Dendritic cell treated with granulocyte-macrophage colony-stimulating factor and Interleukin-4, amounts not matched to agents 40 ng/mL and 50 ng/mL, for 4 days (primary cell): ENCODE data around the gene CHMP1A.
"Not testable (repeated sequence)": the region's sequence is repeated elsewhere in the genome, so short reads cannot be mapped to it uniquely, and the experiment has no call there.

Experiments
- H3K27ac Mint-ChIP-seq: one replicate; pipeline ENCODE4 v1.8.0; 2022; ENCODE audit warnings: mild to moderate bottlenecking, mixed read lengths
- H3K27me3 Mint-ChIP-seq: one replicate; pipeline ENCODE4 v1.8.0; 2022; ENCODE audit warnings: mild to moderate bottlenecking, mixed read lengths
- H3K36me3 Mint-ChIP-seq: one replicate; pipeline ENCODE4 v1.8.0; 2022; ENCODE audit warnings: low read depth, mixed read lengths
- H3K4me1 Mint-ChIP-seq: one replicate; pipeline ENCODE4 v1.8.0; 2022; ENCODE audit warnings: low read depth, mixed read lengths
- H3K4me3 Mint-ChIP-seq: one replicate; pipeline ENCODE4 v1.8.0; 2022; ENCODE audit warnings: mild to moderate bottlenecking, moderate library complexity, mixed read lengths
- H3K9me3 Mint-ChIP-seq: one replicate; pipeline ENCODE4 v1.8.0; 2022; ENCODE audit warnings: mixed read lengths
- intact Hi-C: fragments of 100-400 bp; cut with micrococcal nuclease; formaldehyde crosslinking; loops from one replicate; pipeline ENCODE4 v1.15.0; 2022

CHMP1A gene

GRCh38 chr16:89687092-89687940 lies 29.8 kb upstream of the CHMP1A start:
- Mint-ChIP-seq H3K4me3 (peak overlapping the region; percentile 94), H3K4me1 (peaks cover 19% of the 10 kb centered on the region), H3K9me3 (peaks cover 17% of the 10 kb centered on the region), H3K27me3 (no peaks in the 10 kb centered on the region), H3K27ac (peak overlapping the region; percentile 86), H3K36me3 (peaks cover 42% of the 10 kb centered on the region)
- intact Hi-C loops: no loop called here

GRCh38 chr16:89686520-89687091 lies 29.1 kb upstream of the CHMP1A start, which contains the start of gene CDK10:
Gene CDK10, plus strand, starts transcription at chr16:89686689. Its CDS starts 22 bp downstream, at chr16:89686711.
- intact Hi-C loops: no loop called here
- Mint-ChIP-seq H3K4me3 (peak within 1 kb of the TSS; percentile 94), H3K36me3 (peaks cover 35% of the 10 kb centered on the region), H3K27ac (peak within 1 kb of the TSS; percentile 86), H3K27me3 (no peaks in the 10 kb centered on the region), H3K9me3 (peaks cover 17% of the 10 kb centered on the region), H3K4me1 (peaks cover 19% of the 10 kb centered on the region)

- intact Hi-C loops: no loop called here
- peaks cover 28% of the 10 kb centered on the region for H3K36me3 Mint-ChIP-seq
- peaks cover 19% of the 10 kb centered on the region for H3K4me1 Mint-ChIP-seq
- H3K4me3 Mint-ChIP-seq: peak overlapping the region; percentile 32
- H3K27me3 Mint-ChIP-seq: no peaks in the 10 kb centered on the region
- H3K27ac Mint-ChIP-seq: peak overlapping the region; percentile 86
- peaks cover 17% of the 10 kb centered on the region for H3K9me3 Mint-ChIP-seq
These were observed 28.4 kb upstream of the CHMP1A start for GRCh38 chr16:89685916-89686315.

GRCh38 chr16:89678258-89678657 lies 20.8 kb upstream of the CHMP1A start:
- H3K27ac Mint-ChIP-seq: no peak overlapping the region
- H3K36me3 Mint-ChIP-seq: no peaks in the 10 kb centered on the region
- H3K9me3 Mint-ChIP-seq: no peaks in the 10 kb centered on the region
- intact Hi-C loops: no loop called here
- H3K27me3 Mint-ChIP-seq: no peaks in the 10 kb centered on the region
- no peaks in the 10 kb centered on the region for H3K4me1 Mint-ChIP-seq
- no peak overlapping the region for H3K4me3 Mint-ChIP-seq

GRCh38 chr16:89672177-89672941 lies 14.9 kb upstream of the CHMP1A start:
- peaks cover 6% of the 10 kb centered on the region for H3K4me1 Mint-ChIP-seq
- H3K27me3 Mint-ChIP-seq: peaks cover 6% of the 10 kb centered on the region
- H3K27ac Mint-ChIP-seq: no peak overlapping the region
- intact Hi-C loops: no loop called here
- peaks cover 14% of the 10 kb centered on the region for H3K36me3 Mint-ChIP-seq
- H3K9me3 Mint-ChIP-seq: no peaks in the 10 kb centered on the region
- H3K4me3 Mint-ChIP-seq: no peak overlapping the region

- H3K27me3 Mint-ChIP-seq, H3K27ac Mint-ChIP-seq, H3K4me3 Mint-ChIP-seq, H3K4me1 Mint-ChIP-seq, H3K9me3 Mint-ChIP-seq, intact Hi-C loops: not testable (repeated sequence)
- peaks cover 14% of the 10 kb centered on the region for H3K36me3 Mint-ChIP-seq
These were observed 14.1 kb upstream of the CHMP1A start for GRCh38 chr16:89671565-89671964.

- intact Hi-C loops: no loop called here
- H3K36me3 Mint-ChIP-seq: peaks cover 14% of the 10 kb centered on the region
- H3K4me3 Mint-ChIP-seq: no peak overlapping the region
- H3K27ac Mint-ChIP-seq: no peak overlapping the region
- H3K27me3 Mint-ChIP-seq: peaks cover 6% of the 10 kb centered on the region
- peaks cover 6% of the 10 kb centered on the region for H3K4me1 Mint-ChIP-seq
- H3K9me3 Mint-ChIP-seq: peaks cover 10% of the 10 kb centered on the region
These were observed 13.3 kb upstream of the CHMP1A start for GRCh38 chr16:89670496-89671431.

- H3K9me3 Mint-ChIP-seq: peaks cover 10% of the 10 kb centered on the region
- no peak overlapping the region for H3K27ac Mint-ChIP-seq
- peaks cover 16% of the 10 kb centered on the region for H3K36me3 Mint-ChIP-seq
- peaks cover 6% of the 10 kb centered on the region for H3K27me3 Mint-ChIP-seq
- peaks cover 6% of the 10 kb centered on the region for H3K4me1 Mint-ChIP-seq
- H3K4me3 Mint-ChIP-seq: no peak overlapping the region
- intact Hi-C loops: no loop called here
These were observed 12.2 kb upstream of the CHMP1A start for GRCh38 chr16:89669755-89670154.

GRCh38 chr16:89668790-89669158 lies 11.3 kb upstream of the CHMP1A start:
- intact Hi-C loops: no loop called here
- H3K4me1 Mint-ChIP-seq: peaks cover 11% of the 10 kb centered on the region
- H3K9me3 Mint-ChIP-seq: peaks cover 10% of the 10 kb centered on the region
- peaks cover 26% of the 10 kb centered on the region for H3K36me3 Mint-ChIP-seq
- H3K4me3 Mint-ChIP-seq: no peak overlapping the region
- no peak overlapping the region for H3K27ac Mint-ChIP-seq
- peaks cover 6% of the 10 kb centered on the region for H3K27me3 Mint-ChIP-seq

GRCh38 chr16:89667633-89668032 lies 10.1 kb upstream of the CHMP1A start:
- no peak overlapping the region for H3K27ac Mint-ChIP-seq

GRCh38 chr16:89667000-89667399 lies 9.5 kb upstream of the CHMP1A start:
- H3K4me3 Mint-ChIP-seq, H3K27ac Mint-ChIP-seq, H3K27me3 Mint-ChIP-seq, H3K9me3 Mint-ChIP-seq, intact Hi-C loops: not testable (repeated sequence)
- Mint-ChIP-seq H3K36me3 (peaks cover 43% of the 10 kb centered on the region), H3K4me1 (peaks cover 11% of the 10 kb centered on the region)

More at GRCh38 chr16:89667633-89668032, 10.1 kb upstream of the CHMP1A start:
- peaks cover 10% of the 10 kb centered on the region for H3K9me3 Mint-ChIP-seq
- intact Hi-C loops: no loop called here
- H3K4me1 Mint-ChIP-seq: peaks cover 11% of the 10 kb centered on the region
- no peak overlapping the region for H3K4me3 Mint-ChIP-seq
- H3K27me3 Mint-ChIP-seq: peaks cover 6% of the 10 kb centered on the region
- peaks cover 37% of the 10 kb centered on the region for H3K36me3 Mint-ChIP-seq

- H3K27me3 Mint-ChIP-seq, H3K9me3 Mint-ChIP-seq, intact Hi-C loops, H3K27ac Mint-ChIP-seq, H3K4me3 Mint-ChIP-seq: not testable (repeated sequence)
- Mint-ChIP-seq H3K4me1 (peaks cover 15% of the 10 kb centered on the region), H3K36me3 (peaks cover 54% of the 10 kb centered on the region)
These were observed 6.7 kb upstream of the CHMP1A start for GRCh38 chr16:89664238-89664637.

- intact Hi-C loops: no loop called here
- H3K27ac Mint-ChIP-seq: no peak overlapping the region
- H3K4me3 Mint-ChIP-seq: no peak overlapping the region
- H3K36me3 Mint-ChIP-seq: peaks cover 63% of the 10 kb centered on the region
- peaks cover 2% of the 10 kb centered on the region for H3K9me3 Mint-ChIP-seq
- H3K4me1 Mint-ChIP-seq: peaks cover 32% of the 10 kb centered on the region
- peaks cover 2% of the 10 kb centered on the region for H3K27me3 Mint-ChIP-seq
These were observed 3.7 kb upstream of the CHMP1A start for GRCh38 chr16:89661215-89661614.
